ENCODE results near the gene OCA2.
"Not testable (repeated sequence)": the region's sequence is repeated elsewhere in the genome, so short reads cannot be mapped to it uniquely, and the experiment has no call there.

- not testable (repeated sequence) for TF ChIP-seq EZH2phosphoT487 (IDR thresholded peaks at IDR 0.05; ENCODE audit: insufficient read depth, low read depth); EZH2 (IDR thresholded peaks at IDR 0.05; ENCODE audit: insufficient read depth, poor library complexity, severe bottlenecking)
Observed at GRCh38 chr15:28121577-28121976, 22.5 kb upstream of the OCA2 start.

Data from GM23248 (cell line).